Fibroblast of peridontal ligament (primary cell): Measurements from ENCODE around the gene GAS7.

Source experiments
- DNase-seq: peaks from one replicate; pipeline ENCODE4 v3.0.0-alpha.2; 2010; ENCODE audit errors: extremely low read depth

The GAS7 gene

DNA sequence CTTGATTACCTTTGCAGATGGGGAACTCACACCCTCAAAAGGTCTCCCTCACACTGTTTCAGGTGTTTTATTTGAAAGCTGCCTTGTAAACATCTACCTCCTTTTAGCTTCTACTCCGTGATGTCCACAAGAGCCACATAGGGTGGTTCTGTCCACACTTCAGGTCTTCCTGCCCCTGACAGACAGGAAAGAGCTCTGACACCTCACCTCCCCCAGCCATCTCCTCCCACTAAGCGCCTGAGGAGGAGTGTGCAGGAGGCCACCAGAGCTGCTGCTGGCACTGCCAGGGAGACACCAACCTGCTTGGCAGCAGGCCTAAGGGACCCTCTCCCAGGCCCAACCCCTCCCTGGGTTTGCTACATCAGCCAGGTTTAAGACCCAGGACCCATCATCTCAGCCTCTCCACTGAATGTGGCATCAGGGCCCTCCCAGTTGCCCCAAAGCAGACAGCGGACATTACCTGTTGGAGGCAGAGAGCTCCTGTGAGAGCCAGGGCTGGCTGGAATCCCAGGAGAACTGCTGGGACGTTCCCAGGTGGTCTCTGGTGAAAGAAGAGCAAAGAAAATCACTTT, 217.0 kb downstream of the GAS7 start:
- DNase-seq = no peak

DNA sequence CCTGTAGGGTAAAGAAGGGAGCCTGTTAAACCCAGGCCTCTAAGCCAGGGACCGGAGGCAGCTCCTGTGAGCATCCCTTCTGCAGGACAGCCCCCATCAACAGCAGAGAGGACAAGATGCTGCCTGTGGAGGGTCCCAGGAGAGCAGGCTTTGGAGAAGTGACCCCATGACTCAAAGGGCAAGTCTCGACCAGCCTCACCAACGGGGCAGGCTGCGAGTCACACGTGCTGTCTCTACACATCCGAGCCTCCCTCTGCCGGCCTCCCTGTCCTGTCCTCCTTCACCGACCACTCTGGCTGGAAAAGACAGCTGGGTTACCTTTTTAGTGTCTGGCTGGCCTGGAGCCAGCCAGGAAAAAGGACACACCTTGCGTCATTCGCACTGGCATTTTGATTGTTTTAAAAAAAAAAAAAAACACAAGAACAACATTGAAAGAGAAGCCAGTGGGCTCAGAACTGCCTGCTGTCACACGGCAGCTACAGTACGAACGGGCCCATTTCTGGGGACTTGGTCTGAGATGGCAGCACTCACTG, 218.9 kb downstream of the GAS7 start:
- DNase-seq = no peak

DNA sequence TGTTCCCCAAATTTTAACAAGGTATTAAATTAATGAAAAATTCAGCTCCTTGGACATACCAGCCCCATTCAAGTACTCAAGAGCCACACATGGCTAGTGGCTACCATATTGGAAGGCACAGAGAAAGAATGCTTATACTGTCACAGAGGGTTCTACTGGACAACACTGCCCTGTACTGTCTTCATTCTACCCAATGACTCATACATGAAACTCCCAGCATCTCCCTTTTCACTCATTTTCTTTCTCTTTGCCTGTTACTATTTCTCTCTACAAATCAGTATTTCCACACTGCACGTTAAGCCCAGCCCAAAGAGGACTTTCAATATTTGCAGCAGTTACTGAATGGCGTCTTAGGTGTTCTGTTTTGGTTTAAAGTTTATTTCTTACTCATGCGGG, 221.2 kb downstream of the GAS7 start:
- no peak for DNase-seq

DNA sequence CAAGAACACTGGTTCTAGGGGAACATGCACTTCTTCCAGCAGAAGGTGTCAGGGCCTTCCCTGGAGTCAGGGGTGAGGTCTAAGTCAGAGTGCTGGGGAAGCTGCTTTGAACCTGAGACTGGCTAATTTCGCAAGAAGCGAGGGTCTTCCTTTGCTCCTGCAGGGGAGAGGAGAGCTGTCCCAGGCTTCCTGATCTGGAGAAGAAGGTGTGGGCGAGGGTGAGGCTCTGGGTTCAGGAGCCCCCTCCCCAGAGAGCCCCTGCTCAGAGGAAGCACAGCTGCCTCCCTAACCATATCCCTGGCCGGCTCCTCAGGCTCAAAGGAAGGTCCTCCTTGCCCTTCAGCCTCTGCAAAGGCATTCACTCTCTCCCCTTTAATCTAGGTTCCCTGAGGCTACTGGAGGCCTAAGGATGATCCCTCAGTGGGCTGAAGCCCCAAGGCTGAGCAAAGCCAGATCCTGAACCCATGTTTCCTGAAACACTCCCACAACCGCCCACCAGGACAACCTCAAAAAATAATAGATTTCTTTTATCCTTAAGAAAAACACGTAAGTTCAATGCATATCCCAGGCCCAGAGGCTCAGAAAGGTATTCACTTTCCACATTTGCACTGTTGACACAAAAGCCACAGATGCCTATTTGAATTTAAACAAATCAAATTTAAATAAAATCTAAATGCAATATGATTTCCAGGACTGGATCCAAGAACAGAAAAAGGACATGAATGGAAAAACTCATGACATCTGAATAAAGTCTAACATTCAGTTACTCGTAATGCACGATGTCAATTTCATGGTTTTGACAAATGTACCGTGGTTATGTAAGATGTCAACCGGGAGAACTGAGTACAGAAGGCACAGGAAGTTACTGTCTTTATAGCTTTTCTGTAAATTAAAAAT, 221.9 kb downstream of the GAS7 start:
- no peak for DNase-seq

DNA sequence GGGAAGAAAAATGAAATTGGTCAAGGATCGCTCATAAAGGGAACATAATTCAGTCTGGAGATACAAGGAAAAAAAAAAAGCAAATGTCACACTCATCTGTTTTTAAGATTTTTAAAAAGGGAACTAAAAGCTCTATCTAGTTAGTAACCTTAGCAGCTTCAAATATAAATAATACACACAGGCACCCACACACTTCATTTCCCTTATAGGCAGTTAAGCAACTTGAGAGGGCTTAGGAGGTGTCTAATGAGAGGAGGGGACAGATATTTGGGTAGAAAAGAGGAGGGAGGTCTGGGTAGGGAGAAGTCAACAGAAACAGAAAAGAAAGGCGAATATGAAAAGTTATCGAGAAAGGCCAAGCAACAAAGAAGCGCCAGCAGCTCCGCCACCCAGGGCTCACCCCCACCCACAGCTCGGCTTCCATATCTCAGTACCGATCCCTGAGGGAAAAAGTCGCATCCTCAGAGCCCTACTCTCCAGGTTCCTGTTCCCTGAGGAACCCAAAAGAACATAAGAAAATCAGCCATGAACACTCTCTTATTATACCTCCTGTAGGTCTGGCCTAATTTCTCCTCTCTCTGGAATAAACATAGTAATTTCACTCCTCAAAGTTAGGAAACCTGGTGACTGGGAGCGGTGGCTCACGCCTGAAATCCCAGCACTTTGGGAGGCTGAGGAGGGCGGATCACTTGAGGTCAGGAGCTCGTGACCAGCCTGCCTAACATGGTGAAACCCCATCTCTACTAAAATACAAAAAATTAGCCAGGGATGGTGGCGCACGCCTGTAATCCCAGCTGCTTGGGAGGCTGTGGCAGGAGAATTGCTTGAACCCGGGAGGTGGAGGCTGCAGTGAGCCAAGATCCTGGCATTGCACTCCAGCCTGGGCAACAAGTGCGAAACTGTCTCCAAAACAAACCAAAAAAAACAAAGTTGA, 223.7 kb downstream of the GAS7 start:
- no peak for DNase-seq

DNA sequence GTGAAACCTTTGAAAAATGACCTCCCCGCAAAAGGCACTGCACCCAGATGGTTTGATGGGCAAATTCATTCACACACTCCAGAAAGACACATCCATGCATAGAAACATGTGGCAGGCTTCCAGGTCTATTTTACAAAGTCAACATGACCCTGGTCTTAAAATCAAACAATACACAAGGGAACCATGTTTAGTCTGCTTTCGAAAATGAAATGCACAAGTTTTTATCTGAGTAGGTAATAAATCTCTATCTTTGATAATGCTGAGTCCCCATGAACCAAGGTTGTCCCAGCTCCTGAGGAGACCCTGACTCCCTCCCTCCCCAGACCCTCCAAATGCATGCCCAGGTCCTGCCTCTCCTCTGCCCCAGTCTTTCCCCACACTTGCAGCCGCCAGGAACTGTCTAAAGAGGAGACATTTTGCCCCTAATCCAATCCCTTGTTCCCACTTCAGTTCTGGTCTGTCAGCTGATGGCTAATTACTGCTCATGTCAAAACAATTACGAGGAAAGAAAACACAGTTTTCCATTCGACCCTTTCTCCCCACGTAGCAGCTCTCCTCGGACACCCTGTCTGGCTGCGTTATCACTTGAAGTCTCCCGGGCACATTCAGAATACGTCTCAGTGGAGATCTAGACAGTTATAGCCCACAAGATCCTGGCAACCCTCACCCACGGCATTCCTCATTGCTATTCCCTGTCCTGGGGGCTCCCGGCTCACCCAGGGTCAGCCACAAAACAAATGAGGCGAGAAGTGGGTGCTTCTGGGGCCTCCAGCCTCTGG, 224.5 kb downstream of the GAS7 start:
- DNase-seq = no peak

DNA sequence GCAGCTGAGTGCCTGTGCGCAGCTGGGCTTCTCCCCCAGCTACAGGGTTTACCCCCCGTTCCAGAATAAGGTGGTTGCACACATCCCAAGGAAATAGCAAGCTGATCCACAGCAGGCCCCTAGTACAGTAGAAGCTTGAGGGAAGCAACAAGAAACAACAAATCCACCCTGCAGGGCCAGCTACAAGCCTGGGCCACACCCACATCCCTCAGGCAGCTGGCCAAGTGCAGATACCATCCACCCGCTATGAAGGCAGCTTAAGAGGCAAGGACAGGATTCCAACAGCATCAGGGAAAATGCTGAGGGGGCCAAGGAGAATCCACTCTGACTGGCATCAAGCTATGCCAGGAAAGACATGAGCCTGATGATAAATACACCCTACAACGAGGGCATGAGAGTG, 226.4 kb downstream of the GAS7 start:
- DNase-seq = no peak

DNA sequence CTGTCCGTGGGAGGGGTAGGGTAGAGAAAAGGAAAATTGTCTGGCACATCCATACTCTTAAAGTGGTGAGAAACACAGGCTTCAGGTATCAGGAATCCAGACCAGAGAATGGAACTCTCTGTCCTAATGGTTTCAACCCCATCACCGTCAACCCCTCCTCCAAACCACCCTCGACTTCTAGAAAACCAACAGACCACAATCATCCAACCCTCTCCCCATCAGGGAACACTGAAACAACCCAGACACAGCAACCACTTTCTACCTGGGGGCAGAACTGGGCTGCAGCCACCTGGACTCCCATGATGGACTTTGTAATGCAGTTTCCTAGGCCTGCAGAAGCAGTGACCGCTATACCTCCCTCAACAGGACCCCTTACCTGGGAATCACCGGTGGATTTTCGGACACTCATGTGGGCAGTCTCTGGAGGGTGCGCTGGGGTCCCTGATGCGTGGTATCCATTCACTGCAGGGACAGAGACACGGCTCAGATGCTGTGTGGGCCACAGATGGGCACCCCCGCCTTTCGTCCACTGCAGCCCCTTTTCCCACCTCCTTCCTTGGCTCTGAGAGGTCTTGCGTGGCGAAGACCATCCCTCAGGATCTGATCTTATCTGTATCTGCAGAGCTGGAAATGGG, 229.0 kb downstream of the GAS7 start:
- DNase-seq = no peak

DNA sequence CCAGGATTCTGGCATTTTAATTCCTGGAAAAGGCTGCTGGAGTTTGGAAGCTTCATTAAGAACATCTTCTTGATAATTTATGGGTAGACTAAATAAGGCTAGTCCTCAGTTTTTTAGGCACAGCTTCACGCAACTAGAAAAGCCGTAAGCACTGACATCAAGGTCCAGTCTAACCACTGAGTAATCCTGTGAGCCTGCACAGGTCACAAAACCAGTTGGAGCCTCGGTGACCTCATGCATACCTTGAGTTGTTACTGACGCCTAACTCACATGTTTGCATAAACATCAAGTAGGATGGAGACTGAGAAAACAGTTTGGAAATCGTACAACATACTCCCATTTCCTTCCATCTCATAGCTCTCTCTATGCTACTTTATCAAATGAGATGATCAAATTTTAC, 229.5 kb downstream of the GAS7 start:
- DNase-seq = no peak

DNA sequence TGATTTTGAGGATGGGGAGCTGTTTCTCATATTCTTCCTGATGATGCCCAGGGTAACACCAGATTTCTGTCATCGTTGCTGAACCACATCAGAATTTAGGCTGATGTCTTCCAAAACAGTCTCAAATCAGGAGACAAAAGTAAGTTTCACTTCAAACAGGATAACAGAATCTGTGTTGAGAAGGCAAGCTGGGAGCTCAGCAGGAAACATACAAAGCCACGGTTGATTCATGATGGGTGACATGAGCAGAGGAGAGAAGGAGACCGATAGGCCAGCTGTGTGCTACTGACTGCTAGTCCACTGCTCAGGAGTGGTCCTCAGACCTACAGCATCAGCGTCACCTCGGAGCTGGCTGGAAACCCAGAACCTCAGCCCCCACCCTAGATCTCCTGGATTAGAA, 230.4 kb downstream of the GAS7 start:
- DNase-seq = no peak

DNA sequence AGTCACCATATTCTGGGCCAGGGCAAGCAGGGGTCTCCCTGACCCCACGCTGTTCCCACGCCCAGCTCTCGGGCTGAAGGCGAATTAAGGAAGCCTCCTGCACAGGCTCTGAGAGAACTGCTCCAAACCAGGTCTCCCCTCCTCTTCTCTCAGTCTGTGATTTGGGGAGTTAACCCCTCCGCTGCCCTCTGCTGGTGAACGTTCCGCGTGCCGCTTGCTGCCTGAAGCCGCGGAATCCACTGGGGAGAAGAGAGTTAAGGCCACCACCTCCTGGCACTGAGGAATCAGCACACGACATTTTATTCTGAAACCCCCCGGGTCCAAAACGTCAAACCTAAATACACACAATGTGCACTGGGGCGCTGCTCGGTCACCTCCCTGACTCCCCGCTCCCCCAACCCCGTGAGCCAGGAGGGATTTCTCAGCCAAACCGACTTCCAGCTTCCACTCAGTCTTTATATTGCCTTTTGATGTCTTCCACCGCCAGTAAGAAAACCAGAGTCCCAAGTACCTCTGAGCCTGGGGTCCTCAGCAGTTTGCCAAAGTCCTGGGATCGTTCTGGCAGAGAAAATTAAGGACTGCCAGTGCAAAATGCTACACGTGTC, 238.9 kb downstream of the GAS7 start:
- no peak for DNase-seq

DNA sequence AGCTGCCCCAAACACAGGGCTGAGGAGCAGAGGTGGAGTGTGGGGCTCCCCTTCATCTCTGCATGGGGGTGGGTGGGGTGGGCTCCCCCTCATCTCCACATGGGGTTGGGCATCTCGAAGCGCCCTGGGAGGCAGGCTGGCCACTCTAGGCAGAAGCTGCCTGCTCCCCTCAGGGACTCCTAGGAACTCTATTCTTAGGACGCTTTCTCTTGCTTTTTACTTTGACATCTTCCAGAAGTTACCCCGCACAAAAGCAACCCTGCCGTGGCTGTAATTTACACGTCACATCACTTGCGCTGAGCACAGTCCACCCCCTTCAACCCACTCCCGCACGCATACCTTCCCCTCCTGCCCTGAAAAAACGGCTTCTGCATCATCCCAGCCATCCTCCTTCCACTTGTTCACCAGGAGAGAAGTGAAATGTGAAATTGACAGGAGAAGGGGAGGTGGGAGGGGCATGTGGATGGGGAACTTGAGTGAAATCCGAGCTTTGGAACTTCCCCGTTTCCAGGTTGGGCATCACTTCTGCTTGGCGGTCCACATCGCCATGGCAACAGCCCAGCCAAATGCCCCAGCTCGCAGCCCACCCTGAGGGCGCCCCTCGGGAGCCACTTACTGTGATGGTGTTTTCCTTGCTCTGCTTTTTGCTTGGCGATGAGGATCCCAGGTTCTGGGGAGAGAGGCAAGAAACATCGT, 239.7 kb downstream of the GAS7 start:
- DNase-seq = no peak

DNA sequence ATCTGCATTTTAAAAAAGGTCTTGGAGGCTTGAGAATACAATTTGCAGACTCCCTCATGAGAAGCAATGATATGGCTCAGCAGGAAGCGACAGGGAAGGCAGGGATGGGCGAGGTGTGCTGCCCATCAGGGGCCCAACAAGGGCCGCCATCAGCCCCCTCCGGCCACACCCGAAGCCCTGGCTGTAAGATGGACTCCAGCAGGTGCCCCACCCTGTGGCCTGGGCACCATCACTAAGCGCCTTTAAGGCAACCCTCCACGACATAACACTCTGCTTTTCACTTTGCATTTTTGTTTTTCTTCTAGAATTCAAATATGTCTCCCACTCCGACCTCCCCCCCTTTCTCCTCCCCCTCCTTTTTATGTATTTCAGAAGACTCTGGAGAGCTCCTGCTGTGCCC, 241.2 kb downstream of the GAS7 start:
- DNase-seq = no peak

DNA sequence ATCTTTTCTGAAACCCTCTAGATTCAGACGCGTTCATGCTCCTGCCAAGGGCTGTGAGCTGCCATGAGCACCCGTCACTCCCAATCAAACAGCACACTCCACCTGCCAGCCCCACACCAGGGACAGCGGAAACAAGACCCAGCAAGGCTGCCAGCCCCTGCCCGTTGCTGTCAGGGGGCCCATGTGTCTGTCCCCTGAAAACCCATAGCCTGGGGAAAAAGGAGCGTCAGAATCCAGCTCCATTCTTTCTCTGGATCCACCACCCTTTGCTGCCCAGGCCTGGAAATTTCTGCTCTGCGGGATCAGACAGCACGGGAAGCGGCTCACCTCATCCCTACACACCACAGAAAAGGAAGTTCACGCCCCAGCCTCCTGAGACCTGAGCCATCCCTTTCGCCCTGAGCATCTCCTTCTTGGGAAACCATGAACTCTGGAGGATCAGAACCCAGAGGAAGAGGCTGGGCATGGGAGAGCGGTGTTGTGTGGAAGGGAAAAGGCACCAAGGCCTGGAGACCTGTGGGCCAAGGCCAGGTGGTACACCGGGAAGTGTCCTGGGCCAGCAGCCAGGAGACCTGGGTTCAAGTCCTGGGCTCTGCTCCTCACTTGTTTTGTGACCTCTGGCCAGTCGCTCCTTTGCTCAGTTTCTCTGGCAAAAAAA, 241.8 kb downstream of the GAS7 start:
- no peak for DNase-seq

DNA sequence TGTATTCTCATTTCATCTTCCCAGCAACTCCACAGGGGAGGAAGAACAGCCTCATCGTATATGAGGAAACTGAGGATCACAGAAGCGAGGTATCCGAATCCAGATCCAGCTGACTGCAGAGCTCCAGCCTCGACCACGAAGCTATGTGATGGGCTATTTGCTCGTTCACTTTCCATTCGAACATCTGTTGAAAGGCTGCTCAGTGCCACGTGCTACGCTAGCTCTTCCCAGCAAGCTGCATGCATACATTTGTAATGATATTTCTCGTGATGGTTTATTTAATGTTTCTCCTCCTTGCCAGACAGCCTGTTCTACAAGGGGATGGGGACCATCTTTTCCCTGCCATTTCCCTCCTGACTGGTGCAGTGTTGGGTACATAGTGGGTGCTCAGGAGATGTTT, 244.9 kb downstream of the GAS7 start:
- DNase-seq = no peak

DNA sequence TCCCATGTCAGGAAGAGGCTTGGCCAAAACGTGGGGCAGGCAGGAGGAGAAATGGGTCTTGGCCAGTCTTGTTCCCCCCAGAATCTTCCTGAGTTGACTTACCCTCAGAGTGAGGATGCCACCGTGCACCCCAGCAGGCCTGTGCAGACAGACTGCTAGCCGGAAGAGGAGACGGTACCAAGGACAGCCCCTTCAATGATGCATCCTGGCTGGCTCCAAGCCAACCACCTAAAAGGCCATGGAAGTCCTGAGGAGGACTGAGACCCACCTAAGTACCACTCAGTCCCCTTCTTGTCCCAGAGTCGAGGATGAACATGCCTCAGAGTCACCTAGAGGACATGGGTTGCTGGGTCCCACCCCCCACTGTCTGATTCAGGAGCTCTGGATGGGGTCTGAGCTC, 246.6 kb downstream of the GAS7 start:
- DNase-seq = no peak

DNA sequence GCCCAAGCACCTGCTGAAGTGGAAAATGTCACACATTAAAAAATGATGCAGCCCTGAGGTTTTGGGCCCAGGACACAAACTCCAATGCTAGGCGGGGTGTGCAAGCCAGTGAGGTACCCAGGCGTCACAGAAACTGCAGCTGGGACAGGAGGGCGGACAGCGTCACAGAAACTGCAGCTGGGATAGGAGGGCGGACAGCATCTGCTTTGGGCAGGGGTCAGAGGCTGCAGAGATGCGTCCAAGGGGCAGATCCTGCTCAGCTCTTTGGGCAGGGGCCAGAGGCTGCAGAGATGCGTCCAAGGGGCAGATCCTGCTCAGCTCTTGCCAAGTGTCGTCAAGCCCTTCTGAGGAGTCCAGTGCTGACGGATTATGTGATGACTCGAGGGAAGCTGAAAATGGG, 249.5 kb downstream of the GAS7 start:
- DNase-seq = no peak

DNA sequence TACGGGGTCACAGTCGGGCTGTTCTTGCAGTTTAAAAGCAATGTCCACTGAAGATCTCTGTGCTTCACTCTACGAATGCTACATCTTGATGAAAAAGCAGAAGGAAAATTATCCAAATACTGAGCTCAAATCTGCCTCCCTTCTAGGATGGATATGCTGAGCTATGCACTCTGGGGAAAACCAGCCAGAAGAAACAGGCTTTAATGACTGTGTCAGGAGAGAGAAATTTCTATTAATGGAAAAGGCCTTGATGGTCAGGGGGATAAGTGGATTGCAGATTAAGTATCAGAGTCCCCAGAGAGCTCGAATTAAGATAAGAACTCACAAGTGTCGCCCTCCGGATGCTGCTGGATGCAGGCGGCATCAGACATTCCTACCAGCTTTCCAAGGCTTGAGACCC, 253.7 kb downstream of the GAS7 start:
- DNase-seq = no peak

DNA sequence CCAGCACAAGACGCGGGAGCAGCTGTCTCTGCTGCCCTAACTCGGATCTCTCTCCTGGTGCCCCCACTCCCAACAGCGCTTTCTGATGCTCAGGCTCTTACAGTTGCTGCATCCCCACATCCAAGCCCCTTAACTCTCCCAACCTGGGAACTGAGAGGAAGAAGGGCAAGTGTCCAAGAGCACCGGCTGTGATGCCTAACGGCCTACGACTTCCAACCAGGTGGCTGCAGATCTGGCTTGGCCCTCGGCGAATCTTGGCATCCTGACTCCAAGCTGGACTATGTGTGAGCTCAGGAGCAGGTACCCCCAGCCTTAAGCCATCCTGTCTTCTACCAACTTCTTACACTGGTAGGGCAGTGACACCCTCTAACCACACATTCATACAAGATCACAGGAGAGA, 255.1 kb downstream of the GAS7 start:
- DNase-seq = no peak
